NCI-H526 (cell line): ENCODE results near the gene PITPNM2.
A peak's percentile ranks its signal among the peaks of the same experiment; 100 is the strongest.
"Not testable (repeated sequence)": the region's sequence is repeated elsewhere in the genome, so short reads cannot be mapped to it uniquely, and the experiment has no call there.

Source experiments
- DNase-seq, 2 experiments: peaks; one replicate each; lab custom pipeline; 2025; lab: John Stamatoyannopoulos, UW

The PITPNM2 gene

DNA sequence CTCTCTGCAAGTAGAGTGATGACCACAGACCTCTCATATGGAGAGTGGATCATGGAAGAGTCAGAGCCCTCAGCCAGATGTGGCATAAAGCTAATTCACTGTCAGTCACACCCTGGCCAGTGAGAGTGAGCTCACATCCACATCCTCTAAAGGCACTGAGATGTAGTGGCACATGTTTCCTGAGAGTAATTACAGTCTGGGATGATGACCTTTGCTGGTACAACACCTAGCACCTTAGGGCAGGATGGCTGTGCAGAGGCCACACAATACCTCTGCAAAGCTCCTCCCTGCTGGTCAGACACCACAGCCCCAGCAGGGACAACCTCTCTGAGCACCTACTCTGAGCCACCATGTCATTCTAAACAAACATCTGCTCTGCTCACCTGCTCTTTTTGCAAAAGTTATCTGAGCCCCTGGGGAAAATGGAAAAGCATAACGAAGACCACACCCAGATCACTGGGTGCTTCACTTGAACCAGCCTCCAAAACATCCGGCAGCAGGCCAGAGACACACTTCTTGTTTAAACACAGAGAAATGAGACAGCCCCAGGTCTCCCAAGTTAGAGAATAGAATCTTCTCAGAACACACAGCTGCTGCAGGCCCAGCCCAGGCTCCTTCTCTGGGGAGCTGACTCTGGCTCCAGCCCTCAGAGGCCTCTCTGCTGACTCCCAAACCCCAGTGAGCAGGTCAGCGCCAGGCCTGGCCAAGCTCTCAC, 30.3 kb downstream of the PITPNM2 start:
- peak; percentile 34 to 58 for DNase-seq

DNA sequence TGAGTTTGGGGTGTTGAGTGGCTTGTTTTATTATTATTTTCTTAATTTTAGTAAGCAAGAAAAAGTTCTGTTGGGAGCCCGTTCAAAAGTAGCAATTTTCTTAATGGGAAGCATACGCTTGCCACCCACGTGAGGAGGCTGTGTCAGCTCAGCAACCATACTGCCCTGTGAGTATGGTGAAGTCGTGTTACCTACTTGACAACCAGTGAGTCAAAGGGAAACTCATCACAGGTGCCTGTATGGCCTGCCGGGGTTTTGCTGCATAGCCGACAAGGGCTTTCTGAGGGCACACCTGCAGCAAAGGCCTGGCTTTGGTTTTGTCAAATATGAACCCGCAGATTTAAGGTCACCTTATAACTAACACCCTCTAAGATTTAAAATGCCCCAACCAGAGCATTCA, 31.1 kb downstream of the PITPNM2 start:
- no peak for DNase-seq

DNA sequence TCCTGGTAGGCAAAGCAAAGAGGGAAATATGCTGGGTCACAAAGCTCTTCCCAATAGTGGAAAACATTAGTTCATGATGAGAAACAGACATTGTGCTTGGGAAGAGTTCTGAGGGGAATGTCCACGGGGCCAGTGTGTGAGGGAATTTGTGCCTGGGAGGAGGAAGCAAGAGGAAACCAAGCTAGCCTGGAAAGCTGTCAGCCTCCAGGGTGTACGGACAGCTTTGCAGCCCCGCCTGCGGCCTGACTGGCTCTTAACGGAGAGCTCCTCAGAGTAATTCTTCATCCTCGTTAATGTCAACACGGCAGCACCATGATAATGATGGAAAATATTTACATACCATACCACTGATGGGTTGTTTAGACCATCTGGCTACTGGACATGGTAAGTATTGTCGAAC, 32.4 kb downstream of the PITPNM2 start:
- peak; percentile 90 to 92 for DNase-seq

DNA sequence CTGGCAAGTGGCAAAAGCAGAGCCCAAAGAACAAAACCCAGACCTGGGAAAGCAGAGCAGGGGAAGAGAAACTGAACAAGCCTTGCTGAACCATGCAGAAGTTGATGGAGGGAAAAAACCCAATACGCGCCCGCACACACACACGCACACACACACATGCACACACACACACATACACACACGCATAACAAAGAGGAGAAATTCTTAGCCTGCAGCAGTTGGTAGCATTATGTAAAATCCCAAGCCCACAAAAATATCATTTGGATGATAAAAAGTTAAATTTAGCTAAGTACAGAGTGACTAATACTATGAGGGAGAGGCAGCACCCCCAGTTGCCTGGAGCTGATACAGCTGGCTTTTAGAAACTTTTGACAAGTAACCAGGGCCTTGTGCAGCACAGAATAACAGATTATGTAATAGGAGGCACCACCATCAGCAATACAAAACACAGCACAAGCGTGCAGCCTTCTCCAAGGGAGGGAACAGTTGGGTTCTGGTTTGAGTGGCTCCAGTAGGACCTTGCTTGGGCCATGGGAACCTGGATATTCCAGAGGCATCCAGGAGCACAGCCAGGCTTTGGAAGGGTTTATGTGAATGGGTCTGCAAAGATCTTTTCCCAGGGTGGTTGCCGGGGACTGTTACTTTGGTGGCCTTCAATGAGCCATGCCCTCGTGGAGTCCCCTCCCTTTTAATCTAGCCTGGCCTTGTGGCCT, 35.3 kb downstream of the PITPNM2 start:
- DNase-seq, result no peak

DNA sequence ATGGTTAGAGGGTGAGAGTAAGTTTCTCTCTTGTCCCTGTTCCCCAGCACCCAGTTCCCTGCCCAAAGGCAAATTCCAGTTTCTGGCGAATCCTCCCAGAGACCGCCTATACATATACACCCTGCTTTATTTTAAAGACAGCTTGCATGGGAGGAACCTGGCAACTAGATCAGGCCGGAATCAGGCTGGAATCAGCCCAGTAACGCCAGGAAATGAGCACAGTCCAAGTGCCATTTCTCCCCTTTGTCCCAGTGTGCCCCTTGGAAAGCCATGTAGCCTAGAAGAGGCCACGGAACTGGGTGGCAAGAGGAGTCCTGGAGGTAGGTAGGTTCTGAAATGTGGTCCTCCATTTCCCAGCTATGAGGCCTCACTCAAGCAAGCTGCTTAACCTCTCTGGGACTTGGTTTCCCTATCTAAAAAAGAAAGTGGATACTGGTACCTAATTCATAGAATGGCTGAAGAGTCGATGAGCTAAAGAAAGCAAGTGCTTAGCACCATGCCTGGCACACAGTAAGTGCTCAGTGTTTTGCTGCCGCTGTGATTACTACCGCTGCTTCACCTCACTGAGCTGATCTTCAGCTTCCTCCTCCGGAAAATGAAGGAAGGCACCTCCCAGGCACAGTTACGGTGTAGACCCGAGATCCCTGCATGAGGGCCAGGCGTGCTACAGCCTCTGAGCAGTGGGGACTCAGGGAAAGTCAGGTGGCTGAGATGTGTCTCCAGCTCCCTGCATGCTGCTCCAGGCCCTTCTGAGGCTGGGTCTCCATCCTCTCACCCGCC, 36.4 kb downstream of the PITPNM2 start:
- no peak for DNase-seq

DNA sequence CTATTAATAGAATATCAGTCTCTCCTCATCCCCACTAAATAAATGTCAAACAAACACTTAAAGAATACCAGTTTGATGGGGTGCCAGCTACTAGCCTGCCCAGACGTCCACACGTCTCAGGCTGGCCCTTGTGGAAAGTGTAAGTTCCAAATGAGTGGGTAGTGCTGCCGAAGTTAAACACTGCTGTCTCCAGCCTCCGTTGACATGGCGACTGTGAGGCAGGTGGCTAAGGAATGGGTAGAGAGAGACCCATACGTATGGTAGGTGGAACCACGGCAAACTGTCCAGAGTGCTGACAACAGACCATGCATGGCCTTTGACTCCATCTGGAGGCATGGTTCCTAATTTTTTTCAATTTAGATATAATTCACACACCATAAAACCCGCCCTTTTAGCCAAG, 37.9 kb downstream of the PITPNM2 start:
- peak; percentile 31 to 65 for DNase-seq

DNA sequence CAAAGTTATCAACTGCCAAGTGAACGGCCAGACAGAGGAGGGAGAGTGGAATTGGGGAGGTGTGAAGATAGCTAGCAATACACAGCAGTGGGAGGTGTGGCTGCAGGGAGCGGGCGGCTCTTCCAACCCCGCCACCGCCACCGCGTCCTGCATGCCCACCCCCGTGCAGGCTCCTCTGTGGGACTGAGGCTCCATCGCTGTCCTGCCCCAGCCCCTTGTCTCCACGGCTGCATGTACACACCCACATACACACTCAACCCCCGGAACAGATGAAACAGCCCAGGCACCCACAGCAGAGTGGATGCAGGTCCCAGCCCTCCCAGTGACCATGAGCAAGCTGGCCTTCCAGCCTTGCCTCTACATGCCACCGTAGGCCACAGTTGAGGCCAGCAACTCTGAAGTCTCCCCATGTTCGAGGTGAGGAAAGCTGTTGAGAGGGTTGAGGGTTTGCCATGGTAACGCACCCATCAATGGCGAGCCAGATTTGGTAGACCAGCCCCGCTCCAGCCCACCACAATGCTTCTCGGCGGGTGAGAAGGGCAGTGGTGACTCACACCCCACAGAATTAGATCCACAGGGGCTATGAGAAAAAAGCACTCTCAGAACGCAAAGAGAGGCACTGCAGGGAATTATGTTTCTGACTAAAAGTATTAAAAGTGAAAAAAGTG, 39.3 kb downstream of the PITPNM2 start:
- no peak for DNase-seq

DNA sequence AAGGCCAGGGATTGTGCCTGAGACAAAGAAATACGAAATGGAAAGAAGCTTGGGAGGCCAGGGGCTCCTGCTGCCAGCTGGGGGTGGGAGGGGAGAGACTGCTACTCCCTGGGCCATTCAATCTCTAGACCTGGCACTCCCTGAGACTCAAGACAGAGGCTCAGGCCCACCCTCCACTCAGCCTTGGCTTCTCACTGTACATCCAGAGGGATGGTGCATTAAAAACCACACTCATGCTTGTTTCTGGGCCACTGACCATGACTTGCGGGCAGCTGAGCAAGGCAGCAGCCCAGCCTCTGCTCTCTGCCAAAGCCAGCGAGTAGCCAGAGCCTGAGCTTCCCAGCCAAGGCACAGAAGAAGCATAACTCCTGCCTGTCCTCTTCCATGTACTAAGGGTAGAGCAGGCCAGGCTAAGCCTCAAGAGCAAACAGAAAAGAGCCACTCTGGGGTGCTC, 41.5 kb downstream of the PITPNM2 start:
- no peak for DNase-seq

DNA sequence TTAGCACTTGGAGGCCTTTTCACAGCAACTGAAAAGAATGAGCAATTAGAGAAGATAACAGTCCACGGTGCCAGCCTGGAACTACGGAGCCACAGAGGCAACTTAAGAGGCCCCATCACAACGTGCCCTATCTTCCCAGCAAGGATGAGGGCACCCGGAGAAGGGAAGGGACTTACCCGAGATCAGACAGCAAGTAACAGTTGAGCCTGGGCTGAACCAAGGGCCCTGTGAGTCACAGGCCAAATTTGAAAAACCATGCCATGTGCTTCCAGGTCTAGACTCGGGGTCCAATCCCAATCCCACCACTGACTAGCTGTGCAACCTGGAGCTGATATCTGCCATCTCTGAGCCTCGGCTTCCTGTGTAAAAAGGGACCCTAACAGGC, 42.2 kb downstream of the PITPNM2 start:
- DNase-seq, result no peak

DNA sequence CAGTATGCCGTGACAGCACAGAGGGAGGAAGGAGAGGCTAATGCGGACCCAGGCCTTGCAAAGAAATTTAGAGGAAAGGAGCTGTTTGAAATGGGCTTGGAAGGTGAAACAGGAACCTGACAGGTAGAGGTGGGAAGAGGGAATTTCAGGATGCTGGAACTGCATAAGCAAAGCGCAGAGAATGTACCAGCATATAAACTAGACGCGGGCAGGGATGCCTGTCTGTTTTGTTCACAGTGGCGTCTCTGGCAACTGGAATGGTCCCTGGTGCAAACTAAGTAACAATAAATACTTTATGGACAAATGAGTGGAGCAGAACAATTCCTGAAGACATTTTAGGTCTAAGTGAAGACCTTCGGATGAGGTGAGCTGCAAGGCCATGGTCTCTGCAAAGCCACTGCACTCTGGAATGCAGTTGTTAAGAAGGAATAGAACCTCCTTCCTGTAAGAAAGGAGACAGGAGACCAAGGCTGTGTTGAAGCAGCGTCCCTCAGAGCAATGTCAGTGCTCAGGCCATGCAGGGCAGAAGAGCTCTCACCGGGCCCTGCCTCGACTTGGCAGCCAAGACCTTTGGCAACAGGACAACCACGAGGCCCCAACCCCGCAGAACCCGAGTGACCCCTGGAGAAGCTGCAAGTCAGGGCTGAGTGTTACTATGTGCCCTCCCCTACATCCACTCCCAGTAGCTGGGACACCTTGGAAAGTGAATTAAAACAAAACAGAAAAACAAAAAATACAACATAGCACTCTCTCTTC, 42.8 kb downstream of the PITPNM2 start:
- no peak for DNase-seq

DNA sequence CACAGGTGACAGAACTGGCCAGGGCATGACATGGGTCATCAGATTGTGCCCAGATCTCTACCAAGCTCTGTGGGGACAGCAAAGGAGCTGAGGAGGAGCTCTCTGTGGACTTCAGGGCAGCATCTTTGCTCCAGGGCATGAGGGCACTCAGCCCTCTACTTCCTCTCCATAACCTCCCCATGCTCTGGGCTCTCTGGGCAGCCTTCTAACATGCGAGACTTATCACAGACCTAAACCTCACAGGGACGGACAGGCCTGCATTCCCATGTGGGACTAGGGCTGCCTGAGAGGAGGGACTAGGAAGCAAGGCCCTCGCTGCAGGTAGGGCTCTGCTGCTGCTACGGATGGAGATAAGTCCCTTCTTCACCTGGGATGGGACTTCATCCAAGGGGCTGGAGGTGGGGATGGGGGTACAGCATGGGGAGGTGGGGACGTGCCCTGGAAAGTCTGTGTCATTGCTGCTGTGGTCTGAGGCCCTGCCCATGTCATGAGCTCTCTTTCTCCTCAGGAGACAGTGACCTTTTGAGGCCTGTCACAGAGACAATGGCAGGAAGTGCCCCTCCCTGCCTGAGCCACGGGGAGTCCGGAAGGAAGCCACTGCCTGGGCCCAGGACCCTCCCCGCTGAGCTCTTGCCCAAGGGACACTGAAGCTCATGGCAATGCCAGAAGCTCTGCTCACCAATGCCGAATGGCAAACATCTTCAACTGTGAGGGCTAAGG, 44.1 kb downstream of the PITPNM2 start:
- DNase-seq, result no peak

DNA sequence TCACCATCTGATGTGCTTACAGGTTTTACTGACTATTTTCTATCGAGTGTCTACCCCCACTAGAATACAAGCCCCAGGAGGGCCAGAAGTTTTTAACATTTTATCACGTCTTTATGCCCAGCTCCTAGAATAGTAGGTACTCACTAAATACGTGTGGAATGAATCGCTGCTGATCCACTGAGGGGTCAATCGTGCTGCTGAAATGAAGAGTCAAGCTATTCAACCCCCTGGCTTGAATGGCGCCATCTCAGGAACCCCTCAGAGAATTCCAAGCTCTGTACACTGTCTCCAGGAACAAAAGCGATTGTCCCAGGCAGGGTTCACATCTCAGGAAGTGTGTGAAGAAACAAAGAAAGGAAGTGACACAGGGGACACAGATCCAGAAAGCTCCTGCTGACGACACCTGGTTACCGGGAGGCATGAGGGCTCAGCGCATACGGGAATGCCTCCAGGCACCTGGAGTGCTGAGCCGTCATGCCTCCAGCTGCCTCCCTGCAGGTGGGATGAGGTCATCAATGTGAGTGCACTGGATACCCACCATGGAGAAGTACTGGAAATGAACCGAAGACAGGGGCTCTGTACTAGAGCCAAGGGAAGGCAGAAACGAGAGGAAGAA, 45.6 kb downstream of the PITPNM2 start:
- no peak for DNase-seq

DNA sequence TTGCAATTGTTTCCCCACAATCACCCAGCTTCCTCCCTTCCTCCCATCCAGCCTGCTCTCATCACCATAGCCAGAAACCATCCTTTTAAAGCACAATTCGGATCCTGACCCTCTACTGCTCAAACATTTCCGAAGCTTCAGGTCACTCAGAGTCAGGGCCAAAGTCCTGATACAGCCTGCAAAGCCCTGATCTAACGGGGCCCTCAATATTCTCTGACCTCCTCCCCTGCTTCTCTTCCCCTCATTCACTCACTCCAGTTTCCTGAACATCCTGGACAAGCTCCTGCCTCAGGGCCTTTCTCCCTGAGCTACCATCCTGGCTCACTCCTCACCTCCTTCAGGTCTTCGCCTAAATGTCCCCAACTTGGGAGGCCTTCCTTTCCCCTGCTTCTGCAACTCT, 46.1 kb downstream of the PITPNM2 start:
- no peak for DNase-seq

DNA sequence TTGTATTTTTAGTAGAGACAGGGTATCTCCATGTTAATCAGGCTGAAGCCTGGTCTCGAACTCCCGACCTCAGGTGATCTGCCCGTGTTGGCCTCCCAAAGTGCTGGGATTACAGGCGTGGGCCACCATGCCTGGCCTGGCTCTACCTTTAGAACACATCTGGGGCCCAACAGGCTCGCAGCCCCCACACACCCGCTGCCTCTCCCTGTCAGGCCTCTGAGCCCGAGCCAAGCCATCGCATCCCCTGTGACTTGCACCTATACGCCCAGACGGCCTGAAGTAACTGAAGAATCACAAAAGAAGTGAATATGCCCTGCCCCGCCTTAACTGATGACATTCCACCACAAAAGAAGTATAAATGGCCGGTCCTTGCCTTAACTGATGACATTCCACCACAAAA, 46.8 kb downstream of the PITPNM2 start:
- not testable (repeated sequence) for DNase-seq

DNA sequence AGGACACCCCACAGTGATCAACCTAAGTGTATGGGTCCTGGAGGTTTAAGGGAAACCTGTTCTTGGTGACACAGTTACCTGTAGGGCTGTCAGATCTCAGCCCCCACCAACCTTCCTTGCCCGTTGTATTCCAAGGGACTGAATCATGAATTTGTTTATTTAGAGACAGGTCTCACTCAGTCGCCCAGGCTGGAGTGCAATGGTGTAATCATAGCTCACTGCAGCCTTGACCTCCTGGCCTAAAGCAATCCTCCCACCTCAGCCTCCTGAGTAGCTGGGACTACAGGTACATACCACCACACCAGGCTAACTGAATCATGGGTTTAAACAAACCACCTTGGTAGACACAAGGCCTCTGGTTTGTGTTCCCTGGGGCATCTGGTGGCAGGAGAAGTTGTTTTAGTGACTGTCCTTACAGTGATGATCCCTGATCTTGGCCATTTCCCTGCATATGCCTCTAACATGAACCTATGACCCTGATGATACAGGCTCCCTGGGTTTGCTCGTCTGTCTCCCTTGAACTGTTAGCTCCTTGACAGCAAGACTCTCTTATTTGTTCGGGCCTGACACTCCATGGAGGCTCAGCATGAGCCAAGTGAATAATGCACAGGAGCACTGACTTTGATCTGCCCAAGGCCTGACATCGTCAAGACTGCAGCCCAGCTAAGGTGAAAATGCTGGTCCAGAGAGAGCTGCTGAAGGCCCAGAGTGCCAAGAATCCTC, 47.9 kb downstream of the PITPNM2 start:
- DNase-seq, result no peak

DNA sequence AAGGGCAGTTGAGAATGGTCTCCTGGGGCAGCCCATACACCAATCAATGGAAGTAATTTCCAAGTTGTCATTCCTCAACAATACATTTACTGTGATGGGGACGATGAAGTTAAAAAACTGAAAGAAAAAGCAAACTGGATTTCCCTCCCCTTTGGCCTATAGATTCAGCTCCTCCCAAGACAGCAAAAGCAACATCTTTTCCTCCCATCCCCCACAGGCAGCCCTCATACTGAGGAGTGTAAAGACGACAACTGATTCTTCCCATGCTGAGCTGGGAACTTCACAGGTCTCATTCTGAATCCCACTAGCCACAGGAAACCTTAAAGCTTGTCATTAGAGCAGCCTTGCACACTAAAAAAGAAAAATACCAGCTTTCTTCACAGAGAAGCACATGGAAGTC, 48.5 kb downstream of the PITPNM2 start:
- no peak for DNase-seq

DNA sequence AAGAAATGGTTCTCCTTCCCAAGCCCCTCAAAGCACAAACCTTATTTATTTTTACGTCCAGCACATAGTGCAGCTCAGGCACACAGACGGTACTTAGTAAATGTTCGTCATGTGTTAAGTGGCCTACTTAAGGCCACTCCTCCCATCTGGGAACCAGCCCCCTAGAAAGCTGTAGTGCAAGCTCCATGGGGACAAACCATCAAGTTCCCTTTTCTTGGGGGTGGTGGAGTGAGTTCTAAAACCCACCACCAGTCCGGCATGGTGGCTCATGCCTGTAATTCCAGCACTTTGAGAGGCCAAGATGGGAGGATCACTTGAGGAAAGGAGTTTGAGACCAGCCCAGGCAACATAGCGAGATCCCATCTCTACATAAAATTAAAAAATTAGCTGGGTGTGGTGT, 49.4 kb downstream of the PITPNM2 start:
- DNase-seq, result no peak
